HCT116 (cell line): ENCODE results near the gene GOT1. TPM values are rescaled to one million over a fixed set of nuclear protein-coding genes. Genes with fewer than 3 reads are reported as not detected.

Experiments
- ATAC-seq: fragments of 200-7000 bp; cut with Tn5 transposase; 2 replicates; pipeline ENCODE4 v1.9.1; 2020; ENCODE audit warnings: mild to moderate bottlenecking, moderate library complexity
- BruUV-seq: library from RNA; stranded (reverse); fragments of 400-500 nt; replicated peaks from 2 replicates; lab custom pipeline; 2021; lab: Mats Ljungman, UMichigan
- CTCF ChIA-PET: fragments of 300-600 bp; sonication (Branson Sonifier 250); formaldehyde crosslinking; loops from one replicate; lab custom pipeline; 2021; ENCODE audit warnings: antibody characterized with exemption; lab: Charles Lee
- POLR2A ChIA-PET: fragments of 300-600, 350-600 bp; sonication (Branson Sonifier 250); formaldehyde crosslinking; loops from one replicate; lab custom pipeline; 2021; ENCODE audit warnings: antibody characterized with exemption; lab: Charles Lee
- RAD21 ChIA-PET, 2 experiments: fragments of 300-600 bp; sonication (Branson Sonifier 250); formaldehyde crosslinking; loops; one replicate each; lab custom pipeline; 2023; ENCODE audit warnings: low total read pairs in 2 of 2; ENCODE audit not compliant: uncharacterized antibody in 2 of 2, unreplicated experiment in 2 of 2, low non-redundant PET in 1 of 2; lab: Charles Lee
- DNase-seq: peaks from one replicate; pipeline ENCODE4 v3.0.0-alpha.2; 2010; ENCODE audit warnings: low read depth, low spot score
- H2AFZ ChIP-seq: fragments of 200-600 bp; shearing (Covaris generic), sonication (generic); 2 replicates; pipeline ENCODE4 v1.6.1; 2017; ENCODE audit warnings: low read depth, mixed run types, mixed read lengths, antibody characterized with exemption, low read length; ENCODE audit not compliant: poor library complexity, severe bottlenecking
- H3K27ac ChIP-seq: 2 replicates; pipeline ENCODE4 v1.5.1; 2012; ENCODE audit warnings: low read depth, low read length
- H3K27me3 ChIP-seq: fragments of 200-600 bp; sonication (generic); 2 replicates; pipeline ENCODE4 v1.6.1; 2016; ENCODE audit warnings: mixed run types, low read length, mixed read lengths; ENCODE audit not compliant: insufficient read depth
- H3K36me3 ChIP-seq, 2 experiments: fragments of 200-500 bp in 1 of 2; fragments of 200-600 bp in 1 of 2; sonication (Bioruptor generic) in 1 of 2; sonication (generic) in 1 of 2; 2 replicates each; pipeline versions ENCODE4 v1.5.1 to v1.6.1; 2014 to 2016; ENCODE audit warnings: low read length in 2 of 2, inconsistent platforms in 1 of 2, mixed read lengths in 1 of 2, mixed run types in 1 of 2; ENCODE audit not compliant: insufficient read depth in 2 of 2, control insufficient read depth in 1 of 2
- H3K4me1 ChIP-seq, 2 experiments: fragments of 200-600 bp in 1 of 2; sonication (generic) in 1 of 2; 2 replicates each; pipeline versions ENCODE4 v1.5.1 to v1.6.1; 2012 to 2017; ENCODE audit warnings: low read length in 2 of 2, inconsistent platforms in 1 of 2, mild to moderate bottlenecking in 1 of 2, mixed read lengths in 1 of 2, mixed run types in 1 of 2, moderate library complexity in 1 of 2; ENCODE audit not compliant: insufficient read depth in 2 of 2, control insufficient read depth in 1 of 2
- H3K4me2 ChIP-seq: fragments of 200-600 bp; sonication (generic); 2 replicates; pipeline ENCODE4 v1.6.1; 2017; ENCODE audit warnings: mixed run types, low read length, mixed read lengths
- H3K4me3 ChIP-seq, 2 experiments: fragments of 200-600 bp in 1 of 2; sonication (generic) in 1 of 2; replicated peaks in 1 of 2; 2 replicates each; pipeline ENCODE4 v1.5.1; 2011 to 2016; ENCODE audit warnings: low read length in 2 of 2, control low read depth in 1 of 2, low read depth in 1 of 2, mild to moderate bottlenecking in 1 of 2, mixed read lengths in 1 of 2, mixed run types in 1 of 2
- H3K79me2 ChIP-seq: fragments of 200-600 bp; sonication (generic); 2 replicates; pipeline ENCODE4 v1.6.1; 2017; ENCODE audit warnings: mild to moderate bottlenecking, mixed run types, low read length, moderate library complexity, mixed read lengths; ENCODE audit not compliant: insufficient read depth
- H3K9ac ChIP-seq: fragments of 200-600 bp; sonication (generic); 2 replicates; pipeline ENCODE4 v1.6.1; 2016; ENCODE audit warnings: low read length, mixed read lengths
- H3K9me2 ChIP-seq: fragments of 200-600 bp; sonication (generic), shearing (Covaris generic); 2 replicates; pipeline ENCODE4 v1.6.1; 2017; ENCODE audit warnings: mixed run types, mild to moderate bottlenecking, moderate library complexity; ENCODE audit not compliant: insufficient read depth
- H3K9me3 ChIP-seq, 2 experiments: fragments of 200-500 bp in 1 of 2; fragments of 200-600 bp in 1 of 2; sonication (Bioruptor generic) in 1 of 2; sonication (generic) in 1 of 2; 2 replicates each; pipeline ENCODE4 v1.6.1; 2014 to 2017; ENCODE audit warnings: low read length in 2 of 2, mixed read lengths in 2 of 2, inconsistent platforms in 1 of 2, low read depth in 1 of 2, mild to moderate bottlenecking in 1 of 2, mixed run types in 1 of 2, moderate library complexity in 1 of 2; ENCODE audit not compliant: control insufficient read depth in 1 of 2, insufficient read depth in 1 of 2
- H4K20me1 ChIP-seq: fragments of 200-600 bp; sonication (generic), shearing (Covaris generic); 2 replicates; pipeline ENCODE4 v1.6.1; 2017; ENCODE audit warnings: mixed run types, mild to moderate bottlenecking, moderate library complexity; ENCODE audit not compliant: insufficient read depth
- CBX3 ChIP-seq: IDR thresholded peaks from 2 replicates; pipeline ENCODE4 v1.6.1; 2012; ENCODE audit warnings: low read depth
- ELF1 ChIP-seq: IDR thresholded peaks from 2 replicates; pipeline ENCODE4 v1.6.1; 2012; ENCODE audit warnings: low read depth, borderline replicate concordance
- EZH2 ChIP-seq: fragments of 200-600 bp; sonication (generic); IDR thresholded peaks from 2 replicates; pipeline ENCODE4 v1.6.1; 2017; ENCODE audit warnings: antibody characterized with exemption, mixed run types
- EZH2phosphoT487 ChIP-seq: fragments of 200-600 bp; IDR thresholded peaks from 2 replicates; pipeline ENCODE4 v1.6.1; 2018; ENCODE audit warnings: antibody characterized with exemption, borderline replicate concordance
- FOSL1 ChIP-seq: IDR thresholded peaks from 2 replicates; pipeline ENCODE4 v1.6.1; 2012; ENCODE audit warnings: low read depth
- MAX ChIP-seq: IDR thresholded peaks from 2 replicates; pipeline ENCODE4 v1.6.1; 2012
- POLR2A ChIP-seq: IDR thresholded peaks from 2 replicates; pipeline ENCODE4 v1.7.0; 2011; ENCODE audit warnings: borderline replicate concordance; ENCODE audit not compliant: insufficient read depth, insufficient read length; ENCODE audit errors: extremely low read depth
- RAD21 ChIP-seq: IDR thresholded peaks from 2 replicates; pipeline ENCODE4 v1.6.1; 2012; ENCODE audit warnings: low read depth, mild to moderate bottlenecking
- SIN3A ChIP-seq: IDR thresholded peaks from 2 replicates; pipeline ENCODE4 v1.6.1; 2012; ENCODE audit warnings: low read depth
- SP1 ChIP-seq: IDR thresholded peaks from 2 replicates; pipeline ENCODE4 v1.6.1; 2012; ENCODE audit warnings: low read depth
- SRF ChIP-seq: IDR thresholded peaks from 2 replicates; pipeline ENCODE4 v1.6.1; 2012; ENCODE audit warnings: low read depth
- ZBTB33 ChIP-seq: IDR thresholded peaks from 2 replicates; pipeline ENCODE4 v1.6.1; 2011; ENCODE audit warnings: mild to moderate bottlenecking, low read length, moderate library complexity; ENCODE audit not compliant: insufficient replicate concordance; ENCODE audit errors: extremely low read depth
- ZFX ChIP-seq: fragments of 450-650 bp; IDR thresholded peaks from 2 replicates; pipeline ENCODE4 v1.6.1; 2017
- ZNF274 ChIP-seq: fragments of 200-500 bp; sonication (Bioruptor generic); IDR thresholded peaks from 2 replicates; pipeline ENCODE4 v1.6.1; 2014; ENCODE audit warnings: mild to moderate bottlenecking, low read depth, low read length, inconsistent platforms
- intact Hi-C: fragments of 100-400 bp; cut with micrococcal nuclease; formaldehyde crosslinking; loops from 2 replicates; pipeline ENCODE4 v1.10.0; 2022
- total RNA-seq: library from RNA; stranded (reverse); gene quantifications from one replicate; pipeline ENCODE4 v1.2.1, GENCODE V29; 2021; ENCODE audit not compliant: unreplicated experiment

Gene GOT1
- total RNA-seq, 1 experiment from 2014 or later: 135 TPM

GRCh38 chr10:99369126-99369525 is 61.3 kb downstream of the GOT1 start:
- ATAC-seq (no peak), DNase-seq (no peak)
- H4K20me1 ChIP-seq: no peaks in the 10 kb centered on the region
- ChIA-PET RAD21 (no interaction called here), POLR2A (no interaction called here), CTCF (no interaction called here)
- H3K27ac ChIP-seq: no peak overlapping the region
- no peaks in the 10 kb centered on the region for H3K79me2 ChIP-seq
- intact Hi-C loops: no loop called here
- H3K4me1 ChIP-seq: no peaks in the 10 kb centered on the region
- BruUV-seq: no TSS peak
- H3K9me2 ChIP-seq: no peaks in the 10 kb centered on the region
- no peaks in the 10 kb centered on the region for H3K9me3 ChIP-seq
- no peak overlapping the region for H3K9ac ChIP-seq
- H2AFZ ChIP-seq: no peak overlapping the region
- peaks cover 84% of the 10 kb centered on the region for H3K27me3 ChIP-seq
- no peak overlapping the region for H3K4me3 ChIP-seq
- TF ChIP-seq EZH2: no peak
- TF ChIP-seq ELF1: no peak
- TF ChIP-seq MAX: no peak
- no peak for TF ChIP-seq ZFX
- TF ChIP-seq EZH2phosphoT487: no peak
- no peak for TF ChIP-seq POLR2A
- TF ChIP-seq ZNF274: no peak
- TF ChIP-seq ZBTB33: no peak
- no peak for TF ChIP-seq SIN3A
- TF ChIP-seq CBX3: no peak
- no peak for TF ChIP-seq SRF
- no peak for TF ChIP-seq RAD21
- no peak for TF ChIP-seq FOSL1
- TF ChIP-seq SP1: no peak
- no peaks in the 10 kb centered on the region for H3K36me3 ChIP-seq
- no peak overlapping the region for H3K4me2 ChIP-seq
